Endodermal cell (in vitro differentiated cells): ENCODE measurements around the gene UTP18. TPM values are rescaled to one million over a fixed set of nuclear protein-coding genes. Genes with fewer than 3 reads are reported as not detected.

Source experiments
- DNase-seq: peaks from one replicate; pipeline ENCODE4 v3.0.0-alpha.2; 2017
- H3K27ac ChIP-seq: 2 replicates; pipeline ENCODE4 v1.5.1; 2013; ENCODE audit warnings: mild to moderate bottlenecking, low read depth, low read length, moderate library complexity
- H3K27me3 ChIP-seq: 2 replicates; pipeline ENCODE4 v1.6.1; 2013; ENCODE audit warnings: mild to moderate bottlenecking, low read length, moderate library complexity; ENCODE audit not compliant: insufficient read depth, control insufficient read depth, poor library complexity, severe bottlenecking
- H3K36me3 ChIP-seq: 2 replicates; pipeline ENCODE4 v1.7.0; 2013; ENCODE audit warnings: mild to moderate bottlenecking, low read length, moderate library complexity; ENCODE audit not compliant: control insufficient read depth, insufficient read depth
- H3K4me1 ChIP-seq: one replicate; pipeline ENCODE4 v1.7.0; 2013; ENCODE audit warnings: low read length; ENCODE audit not compliant: control insufficient read depth, insufficient read depth
- H3K4me3 ChIP-seq: 2 replicates; pipeline ENCODE4 v1.5.1; 2013; ENCODE audit warnings: mild to moderate bottlenecking, low read length, moderate library complexity
- H3K9ac ChIP-seq: 2 replicates; pipeline ENCODE4 v1.6.1; 2013; ENCODE audit warnings: mild to moderate bottlenecking, low read length, moderate library complexity; ENCODE audit not compliant: poor library complexity, severe bottlenecking; ENCODE audit errors: extremely low read depth
- H3K9me3 ChIP-seq: 2 replicates; pipeline ENCODE4 v1.6.1; 2013; ENCODE audit warnings: mild to moderate bottlenecking, low read length, moderate library complexity; ENCODE audit not compliant: control insufficient read depth
- H3K27ac Mint-ChIP-seq: 2 replicates; pipeline ENCODE4 v1.8.0; 2020; ENCODE audit warnings: mixed read lengths
- H3K27me3 Mint-ChIP-seq: 2 replicates; pipeline ENCODE4 v1.8.0; 2021; ENCODE audit warnings: mild to moderate bottlenecking, mixed read lengths; ENCODE audit not compliant: insufficient read depth
- H3K36me3 Mint-ChIP-seq: 2 replicates; pipeline ENCODE4 v1.8.0; 2020; ENCODE audit warnings: low read depth, mixed read lengths
- H3K4me1 Mint-ChIP-seq: 2 replicates; pipeline ENCODE4 v1.8.0; 2020; ENCODE audit warnings: mixed read lengths
- H3K4me3 Mint-ChIP-seq: 2 replicates; pipeline ENCODE4 v1.8.0; 2020; ENCODE audit warnings: mild to moderate bottlenecking, moderate library complexity, mixed read lengths
- H3K9me3 Mint-ChIP-seq: 2 replicates; pipeline ENCODE4 v1.8.0; 2020; ENCODE audit warnings: mild to moderate bottlenecking, mixed read lengths
- CTCF ChIP-seq: fragments of 200-600 bp; sonication (generic); conservative IDR thresholded peaks from 2 replicates; pipeline ENCODE4 v1.5.0; 2021; ENCODE audit warnings: antibody characterized with exemption, mild to moderate bottlenecking
- WGBS, 2 experiments: methylation state at CpG; one replicate each; pipeline versions ENCODE4 v1.1.5 to v1.1.7; 2013; ENCODE audit warnings: missing lambda C conversion rate in 2 of 2, mixed read lengths in 1 of 2; ENCODE audit not compliant: insufficient coverage in 1 of 2, insufficient read length in 1 of 2; 5-methylcytosine and 5-hydroxymethylcytosine counted together
- total RNA-seq, 2 donors: library from RNA; stranded (reverse); fragmentation: NEBNext Ultra II Directional in 1 of 2; extraction: Animal tissue kit (Norgen Biotek cat#: 25700) in 1 of 2; gene quantifications; 2 replicates in 1 of 2; 3 replicates in 1 of 2; pipeline ENCODE4 v1.2.1, GENCODE V29; 2021

The UTP18 gene
- total RNA-seq, 2 donors from 2014 or later: 52.3 to 68.7 TPM

GRCh38 chr17:51342257-51342656 lies 81.9 kb downstream of the UTP18 start:
- WGBS, 2 experiments: 74 to 81% methylated on average over 1 to 2 of the region's 2 CpGs
- H3K27me3 Mint-ChIP-seq: peaks cover 2% of the 10 kb centered on the region
- H3K9me3 ChIP-seq: no peaks in the 10 kb centered on the region
- no peaks in the 10 kb centered on the region for H3K9me3 Mint-ChIP-seq
- peaks cover 7% of the 10 kb centered on the region for H3K4me1 ChIP-seq
- no peak for DNase-seq
- peaks cover 20% of the 10 kb centered on the region for H3K4me1 Mint-ChIP-seq
- H3K4me3 Mint-ChIP-seq: no peak overlapping the region
- H3K27ac ChIP-seq: no peak overlapping the region
- H3K9ac ChIP-seq: no peak overlapping the region
- H3K36me3 Mint-ChIP-seq: no peaks in the 10 kb centered on the region
- no peak overlapping the region for H3K27ac Mint-ChIP-seq
- H3K4me3 ChIP-seq: no peak overlapping the region
- H3K27me3 ChIP-seq: no peaks in the 10 kb centered on the region
- no peaks in the 10 kb centered on the region for H3K36me3 ChIP-seq
- TF ChIP-seq CTCF: peak; percentile 20

GRCh38 chr17:51344532-51344931 lies 84.2 kb downstream of the UTP18 start:
- WGBS, 2 experiments: 88 to 97% methylated on average over 5 to 8 of the region's 9 CpGs
- Mint-ChIP-seq H3K4me3 (no peak overlapping the region), H3K27ac (no peak overlapping the region), H3K36me3 (no peaks in the 10 kb centered on the region), H3K9me3 (no peaks in the 10 kb centered on the region), H3K4me1 (peaks cover 12% of the 10 kb centered on the region), H3K27me3 (peaks cover 2% of the 10 kb centered on the region)
- DNase-seq: no peak
- Histone ChIP-seq H3K36me3 (no peaks in the 10 kb centered on the region), H3K9me3 (no peaks in the 10 kb centered on the region), H3K9ac (no peak overlapping the region), H3K27ac (no peak overlapping the region), H3K4me1 (peaks cover 7% of the 10 kb centered on the region), H3K4me3 (no peak overlapping the region), H3K27me3 (no peaks in the 10 kb centered on the region)
- no peak for TF ChIP-seq CTCF

GRCh38 chr17:51346218-51346982 lies 86.1 kb downstream of the UTP18 start:
- 91 to 95% methylated on average over 5 to 8 of the region's 9 CpGs for WGBS, 2 experiments
- Histone ChIP-seq H3K9ac (no peak overlapping the region), H3K36me3 (no peaks in the 10 kb centered on the region), H3K4me1 (peaks cover 3% of the 10 kb centered on the region), H3K4me3 (no peak overlapping the region), H3K27ac (no peak overlapping the region), H3K27me3 (no peaks in the 10 kb centered on the region), H3K9me3 (no peaks in the 10 kb centered on the region)
- H3K36me3 Mint-ChIP-seq: no peaks in the 10 kb centered on the region
- no peak overlapping the region for H3K4me3 Mint-ChIP-seq
- no peak for TF ChIP-seq CTCF
- H3K27ac Mint-ChIP-seq: no peak overlapping the region
- DNase-seq: no peak
- H3K27me3 Mint-ChIP-seq: peaks cover 2% of the 10 kb centered on the region
- peaks cover 7% of the 10 kb centered on the region for H3K4me1 Mint-ChIP-seq
- H3K9me3 Mint-ChIP-seq: no peaks in the 10 kb centered on the region

Other genes starting within 250 kb of the UTP18 start
- 10 to 100 TPM; 64.8 to 77.7 TPM for gene SPAG9, start 139.7 kb upstream of the UTP18 start, total RNA-seq
- 100 to 1,000 TPM in 1 of 2 donors, 10 to 100 TPM in 1; 99.6 to 107 TPM for gene NME1, start 107.0 kb upstream of the UTP18 start, total RNA-seq
- 100 to 1,000 TPM; 560 to 707 TPM for gene NME2, start 94.1 kb upstream of the UTP18 start, total RNA-seq
- 10 to 100 TPM; 33.6 to 37.7 TPM for gene MBTD1, start 497 bp upstream of the UTP18 start, total RNA-seq